ENCODE results near the gene PRKAR1A. TPM values are rescaled to one million over a fixed set of nuclear protein-coding genes. Genes with fewer than 3 reads are reported as not detected.
A peak's percentile ranks its signal among the peaks of the same experiment; 100 is the strongest.

Gene PRKAR1A
- total RNA-seq, 1 donor = 267 TPM

GRCh38 chr17:68568581-68568980 lies 56.4 kb downstream of the PRKAR1A start:
- no peak for DNase-seq (ENCODE audit: low read depth)
- no peak for TF ChIP-seq CTCF (IDR thresholded peaks at IDR 0.05; ENCODE audit: insufficient read depth, low read length)
- H3K4me3 ChIP-seq (ENCODE audit: low read depth, low read length) = no peak overlapping the region

- no peak overlapping the region for H3K4me3 ChIP-seq (ENCODE audit: low read depth, low read length)
- DNase-seq (ENCODE audit: low read depth) = no peak
- no peak for TF ChIP-seq CTCF (IDR thresholded peaks at IDR 0.05; ENCODE audit: insufficient read depth, low read length)
These were observed 57.1 kb downstream of the PRKAR1A start for GRCh38 chr17:68569346-68569745.

- DNase-seq (ENCODE audit: low read depth) = peak; percentile 49
- H3K4me3 ChIP-seq (ENCODE audit: low read depth, low read length) = no peak overlapping the region
- no peak for TF ChIP-seq CTCF (IDR thresholded peaks at IDR 0.05; ENCODE audit: insufficient read depth, low read length)
These were observed 58.3 kb downstream of the PRKAR1A start for GRCh38 chr17:68570526-68570925.

- no peak overlapping the region for H3K4me3 ChIP-seq (ENCODE audit: low read depth, low read length)
- no peak for TF ChIP-seq CTCF (IDR thresholded peaks at IDR 0.05; ENCODE audit: insufficient read depth, low read length)
- peak; percentile 24 for DNase-seq (ENCODE audit: low read depth)
These were observed 60.1 kb downstream of the PRKAR1A start for GRCh38 chr17:68572138-68572842.

- H3K4me3 ChIP-seq (ENCODE audit: low read depth, low read length) = no peak overlapping the region
- no peak for TF ChIP-seq CTCF (IDR thresholded peaks at IDR 0.05; ENCODE audit: insufficient read depth, low read length)
- no peak for DNase-seq (ENCODE audit: low read depth)
These were observed 61.1 kb downstream of the PRKAR1A start for GRCh38 chr17:68573338-68573737.

GRCh38 chr17:68576137-68576536 lies 63.9 kb downstream of the PRKAR1A start:
- H3K4me3 ChIP-seq (ENCODE audit: low read depth, low read length) = no peak overlapping the region
- no peak for DNase-seq (ENCODE audit: low read depth)
- TF ChIP-seq CTCF (IDR thresholded peaks at IDR 0.05; ENCODE audit: insufficient read depth, low read length) = no peak

Measured in fibroblast of the aortic adventitia (primary cell).